ENCODE data around the gene ARHGAP26.
"Not testable (repeated sequence)": the region's sequence is repeated elsewhere in the genome, so short reads cannot be mapped to it uniquely, and the experiment has no call there.

Gene ARHGAP26

DNA sequence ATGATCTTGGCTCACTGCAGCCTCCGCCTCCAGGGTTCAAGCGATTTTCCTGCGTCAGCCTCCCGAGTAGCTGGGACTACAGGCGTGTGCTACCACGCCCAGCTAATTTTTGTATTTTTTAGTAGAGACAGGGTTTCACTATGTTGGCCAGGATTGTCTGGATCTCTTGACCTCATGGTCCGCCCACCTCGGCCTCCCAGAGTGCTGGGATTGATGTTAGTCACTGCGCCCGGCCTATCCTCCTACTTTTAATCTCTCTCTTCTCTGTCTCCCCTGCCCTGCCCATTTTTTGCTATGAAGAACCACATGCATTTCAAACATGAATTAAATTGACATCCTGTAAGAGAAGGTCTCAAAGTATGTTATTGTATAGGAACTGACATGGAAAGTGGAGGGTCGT is 158.8 kb downstream of the ARHGAP26 start:
- DNase-seq (ENCODE audit: low read depth in 2 of 2, low spot score in 1 of 2) = not testable (repeated sequence)

GRCh38 chr5:142929587-142929986 is 159.4 kb downstream of the ARHGAP26 start:
- DNase-seq (ENCODE audit: low read depth in 2 of 2, low spot score in 1 of 2) = peak; percentile 3 to 12

DNA sequence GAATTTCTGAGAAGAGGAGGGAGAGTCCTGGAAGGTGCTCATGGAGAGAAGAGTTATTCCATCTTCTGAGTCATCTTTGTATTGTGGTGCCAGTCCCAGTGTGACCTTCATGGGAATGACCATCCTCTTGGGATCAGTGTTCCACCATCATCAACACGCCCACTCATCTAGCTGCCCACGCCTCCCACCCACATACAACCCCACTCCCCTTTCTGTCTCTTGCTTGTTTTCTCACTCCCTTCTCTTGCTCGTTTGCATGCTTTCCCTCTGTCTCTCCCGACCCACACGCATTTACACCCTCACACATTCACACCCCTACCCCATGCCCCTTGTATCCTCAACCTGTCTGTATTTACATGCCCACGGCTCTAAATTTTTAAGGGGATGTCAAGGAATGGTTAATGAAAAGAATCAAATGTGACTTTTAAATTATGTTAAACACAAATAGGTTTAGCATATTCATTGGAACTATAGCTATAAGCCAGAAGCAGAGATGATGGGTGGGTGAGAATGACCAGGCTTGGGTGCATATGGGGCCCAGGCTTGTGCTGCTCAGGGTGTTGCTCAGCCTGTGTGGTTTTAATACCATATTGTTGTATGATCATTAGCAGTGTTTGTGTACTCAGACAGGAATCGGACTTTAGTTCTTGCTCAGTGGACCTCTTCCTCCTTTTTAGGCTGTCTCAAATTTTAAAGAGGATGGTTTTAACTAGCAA is 160.4 kb downstream of the ARHGAP26 start:
- DNase-seq (ENCODE audit: low read depth in 2 of 2, low spot score in 1 of 2) = no peak

- no peak for DNase-seq (ENCODE audit: low read depth in 2 of 2, low spot score in 1 of 2)
Observed at GRCh38 chr5:142931896-142932686, 161.9 kb downstream of the ARHGAP26 start.

- no peak for DNase-seq (ENCODE audit: low read depth in 2 of 2, low spot score in 1 of 2)
Observed at GRCh38 chr5:142934051-142934762, 164.0 kb downstream of the ARHGAP26 start.

GRCh38 chr5:142935014-142935413 is 164.8 kb downstream of the ARHGAP26 start:
- no peak for DNase-seq (ENCODE audit: low read depth in 2 of 2, low spot score in 1 of 2)

GRCh38 chr5:142937374-142937773 is 167.2 kb downstream of the ARHGAP26 start:
- no peak for DNase-seq (ENCODE audit: low read depth in 2 of 2, low spot score in 1 of 2)

- DNase-seq (ENCODE audit: low read depth in 2 of 2, low spot score in 1 of 2) = no peak
Observed at GRCh38 chr5:142938266-142938880, 168.2 kb downstream of the ARHGAP26 start.

DNA sequence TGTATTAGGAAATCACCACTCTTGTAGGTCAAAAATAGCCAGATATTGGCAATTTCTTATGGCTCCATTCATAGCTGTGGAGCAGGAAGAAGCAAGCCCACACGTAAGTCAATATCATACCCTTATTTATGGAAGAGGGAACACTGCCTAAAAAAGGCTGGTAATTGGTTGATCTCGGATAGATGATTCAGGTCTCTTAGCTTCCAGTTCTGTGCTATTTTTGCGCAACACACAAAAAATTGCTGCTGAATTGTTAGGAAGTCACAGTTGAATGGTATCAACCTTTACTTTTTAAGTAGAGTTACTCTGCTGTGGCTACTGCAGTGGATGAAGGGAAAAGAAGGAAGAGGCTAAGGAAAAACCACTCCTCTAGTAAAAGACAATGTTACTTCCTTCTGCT is 168.8 kb downstream of the ARHGAP26 start:
- DNase-seq (ENCODE audit: low read depth in 2 of 2, low spot score in 1 of 2) = no peak

DNA sequence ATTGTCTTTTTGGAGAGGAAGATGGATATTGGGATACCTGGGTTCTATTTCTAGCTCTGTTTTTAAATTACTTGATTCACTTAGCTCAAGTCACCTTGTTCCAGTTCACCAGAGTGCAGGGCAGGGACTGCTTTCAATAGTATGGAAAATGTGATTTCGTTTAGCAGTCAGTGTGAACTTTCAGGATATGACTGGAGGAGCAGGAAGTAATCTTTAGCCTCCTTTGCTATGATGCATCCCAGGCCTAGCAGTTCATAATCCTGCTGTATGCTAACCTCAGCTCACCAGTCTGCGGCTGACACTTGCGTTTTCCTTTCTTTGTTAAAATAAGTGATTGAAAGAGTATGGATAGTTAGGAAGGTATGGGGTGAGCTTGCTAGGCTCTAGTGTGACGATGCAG is 169.7 kb downstream of the ARHGAP26 start:
- no peak for DNase-seq (ENCODE audit: low read depth in 2 of 2, low spot score in 1 of 2)

GRCh38 chr5:142941245-142941644 is 171.1 kb downstream of the ARHGAP26 start:
- no peak for DNase-seq (ENCODE audit: low read depth in 2 of 2, low spot score in 1 of 2)

GRCh38 chr5:142942901-142943300 is 172.7 kb downstream of the ARHGAP26 start:
- no peak for DNase-seq (ENCODE audit: low read depth in 2 of 2, low spot score in 1 of 2)

DNA sequence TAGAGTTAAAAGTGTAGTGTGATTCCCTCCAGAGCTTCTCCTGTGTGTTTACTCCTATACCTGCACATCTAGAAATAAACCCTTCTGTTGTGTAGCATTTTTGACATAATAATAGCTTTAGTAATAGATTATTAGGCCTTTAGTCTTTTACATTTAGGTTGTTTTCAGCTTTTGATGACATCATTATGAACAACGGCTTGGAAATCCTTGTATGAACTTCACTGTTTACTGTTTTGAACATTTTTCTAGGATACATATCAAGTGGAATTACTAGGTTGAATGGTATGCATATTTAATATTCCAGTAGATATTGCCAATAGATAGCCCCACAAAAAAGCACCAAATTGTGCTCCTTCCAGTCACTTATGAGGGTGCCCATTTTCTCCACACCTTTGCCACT is 174.0 kb downstream of the ARHGAP26 start:
- DNase-seq (ENCODE audit: low read depth in 2 of 2, low spot score in 1 of 2) = no peak

- DNase-seq (ENCODE audit: low read depth in 2 of 2, low spot score in 1 of 2) = no peak
Observed at GRCh38 chr5:142945321-142945720, 175.1 kb downstream of the ARHGAP26 start.

GRCh38 chr5:142945845-142946244 is 175.7 kb downstream of the ARHGAP26 start:
- no peak for DNase-seq (ENCODE audit: low read depth in 2 of 2, low spot score in 1 of 2)

DNA sequence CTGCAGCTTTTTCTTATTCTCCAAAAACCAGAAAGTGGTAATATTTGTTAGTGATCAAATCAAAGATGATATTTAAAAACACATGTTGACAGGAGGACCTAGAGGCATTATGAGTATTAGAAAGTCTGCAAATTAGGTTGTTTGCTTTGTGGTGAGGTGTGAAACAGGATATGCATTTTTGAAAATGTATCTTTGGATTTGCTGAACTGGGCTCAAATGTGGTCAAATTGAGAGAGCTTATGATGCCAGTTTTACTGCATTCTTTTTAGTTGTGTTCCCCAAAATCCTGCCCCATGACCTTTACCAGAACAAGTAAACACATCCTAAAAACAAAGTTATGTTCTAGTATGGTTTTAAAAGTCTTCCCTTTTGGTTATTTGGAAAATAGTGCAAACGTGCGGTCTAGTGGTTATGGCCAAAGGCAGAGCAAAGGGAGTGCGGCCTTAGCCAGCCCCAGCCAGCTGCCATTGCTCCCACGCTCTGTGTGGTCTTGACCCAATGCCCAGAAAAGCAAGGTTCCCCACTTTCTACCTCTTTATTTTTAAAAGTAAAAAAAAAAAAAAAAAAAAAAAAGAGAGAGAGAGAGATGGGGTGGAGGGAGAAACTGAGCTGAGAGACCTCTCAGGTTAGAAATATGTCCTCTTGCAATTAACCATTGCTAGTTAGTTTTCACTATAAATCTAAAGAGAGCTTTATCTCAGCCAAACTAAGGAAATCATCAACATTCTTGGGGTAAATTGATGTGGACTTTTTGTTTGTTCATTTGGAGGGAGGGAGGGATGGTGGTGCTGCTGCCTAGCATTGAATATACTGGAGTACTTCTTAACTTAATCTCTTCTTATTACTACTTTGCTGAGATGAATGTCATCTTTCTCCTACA is 176.6 kb downstream of the ARHGAP26 start:
- no peak for DNase-seq (ENCODE audit: low read depth in 2 of 2, low spot score in 1 of 2)

DNA sequence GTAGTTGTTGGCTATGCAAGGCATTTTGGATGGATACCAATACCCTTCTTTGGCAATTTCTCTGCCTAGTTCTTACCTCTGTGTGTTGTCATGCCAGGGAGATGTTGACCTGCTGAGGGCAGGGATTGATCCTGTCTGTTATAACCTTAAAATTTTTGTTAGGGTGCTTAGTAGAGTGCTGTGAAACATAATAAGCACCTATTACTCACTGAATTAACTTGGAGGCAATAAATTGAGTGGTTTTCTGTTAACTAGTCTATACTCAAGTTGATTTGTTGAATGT is 177.2 kb downstream of the ARHGAP26 start:
- no peak for DNase-seq (ENCODE audit: low read depth in 2 of 2, low spot score in 1 of 2)

- no peak for DNase-seq (ENCODE audit: low read depth in 2 of 2, low spot score in 1 of 2)
Observed at GRCh38 chr5:142952229-142952628, 182.1 kb downstream of the ARHGAP26 start.

DNA sequence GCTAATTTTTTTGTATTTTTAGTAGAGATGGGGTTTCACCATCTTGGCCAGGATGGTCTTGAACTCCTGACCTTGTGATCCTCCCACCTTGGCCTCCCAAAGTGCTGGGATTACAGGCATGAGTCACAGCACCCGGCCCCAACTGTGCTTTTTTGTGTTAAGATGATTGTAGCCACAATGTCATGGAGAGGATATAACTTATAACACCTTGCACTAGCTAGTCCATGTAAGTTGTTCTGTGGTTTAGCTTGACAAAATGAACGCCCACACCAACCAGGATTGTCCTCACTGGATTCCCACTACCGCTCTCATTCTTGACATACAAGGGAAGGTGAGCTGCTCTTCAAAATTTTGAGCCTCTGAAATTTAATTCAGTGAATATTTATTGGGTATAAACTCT is 182.7 kb downstream of the ARHGAP26 start:
- not testable (repeated sequence) for DNase-seq (ENCODE audit: low read depth in 2 of 2, low spot score in 1 of 2)

DNA sequence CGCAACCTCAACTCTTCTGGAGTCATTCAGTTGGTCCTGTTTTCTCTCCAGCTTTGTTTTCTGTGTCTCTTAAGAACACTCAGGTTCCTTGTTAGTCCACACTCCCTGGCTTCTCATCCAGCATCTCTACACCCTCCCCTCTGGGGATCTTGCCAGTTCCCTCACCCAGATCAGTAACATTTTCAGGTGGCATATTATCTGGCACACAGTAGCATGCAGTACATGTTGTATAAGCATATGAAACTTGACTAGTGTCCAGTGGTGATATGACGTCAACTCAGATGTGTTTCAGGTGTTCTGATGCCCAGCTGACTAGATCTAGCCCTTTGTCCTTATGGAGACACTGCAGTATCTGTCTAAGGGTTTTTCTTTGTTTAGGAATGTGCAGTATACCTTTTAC is 184.3 kb downstream of the ARHGAP26 start:
- DNase-seq (ENCODE audit: low read depth in 2 of 2, low spot score in 1 of 2) = no peak

DNA sequence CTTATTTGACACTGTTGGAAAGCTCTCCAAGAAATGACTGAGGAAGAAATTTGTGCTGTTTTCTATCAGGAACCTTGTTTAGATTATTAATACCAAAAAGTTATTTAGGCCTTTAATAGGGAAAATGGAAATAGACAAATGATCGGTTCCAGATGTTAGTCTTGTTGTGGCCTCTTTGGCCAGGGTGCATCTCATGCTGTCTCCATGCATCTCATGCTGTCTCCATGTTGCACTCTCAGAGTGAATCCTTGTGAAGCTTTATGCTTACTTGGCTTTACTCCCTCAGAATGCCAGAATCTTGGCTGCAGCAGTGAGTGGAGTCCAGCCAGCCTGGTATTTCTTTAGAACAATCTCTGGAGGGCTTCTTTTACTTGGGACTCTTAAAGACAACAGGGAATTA is 185.5 kb downstream of the ARHGAP26 start:
- no peak for DNase-seq (ENCODE audit: low read depth in 2 of 2, low spot score in 1 of 2)
